Limb (tissue), 2 donors: ENCODE data around the gene SLC37A1.
A peak's percentile ranks its signal among the peaks of the same experiment; 100 is the strongest.
"Not testable (repeated sequence)": the region's sequence is repeated elsewhere in the genome, so short reads cannot be mapped to it uniquely, and the experiment has no call there.

Experiments
- DNase-seq, 2 donors: peaks; one replicate each; pipeline ENCODE4 v3.0.0-alpha.2; 2016; ENCODE audit errors: extremely low spot score in 2 of 2

SLC37A1 gene

GRCh38 chr21:42615924-42616323, 102.3 kb downstream of the SLC37A1 start:
- no peak for DNase-seq

- no peak for DNase-seq
These were observed 102.8 kb downstream of the SLC37A1 start for GRCh38 chr21:42616446-42616845.

DNA sequence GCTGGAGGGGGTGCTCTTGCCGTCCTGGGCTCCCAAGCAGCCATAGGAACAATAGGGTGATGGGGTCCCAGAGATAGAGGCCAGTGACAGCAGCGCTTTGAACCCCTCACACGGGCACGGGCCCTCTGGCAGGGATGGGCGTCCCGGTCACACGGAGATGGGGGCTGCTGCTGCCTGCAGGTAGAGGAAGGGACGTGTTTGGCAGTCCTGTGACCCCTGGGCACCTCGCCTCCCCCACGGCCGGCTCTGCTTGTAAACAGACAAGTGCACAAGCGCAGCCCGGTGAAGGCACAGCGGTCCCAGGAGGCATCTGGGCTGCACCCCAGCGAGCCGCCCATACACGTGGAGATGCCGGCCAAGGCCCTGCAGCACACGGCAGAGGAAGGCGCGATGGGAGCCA, 103.3 kb downstream of the SLC37A1 start:
- no peak for DNase-seq

DNA sequence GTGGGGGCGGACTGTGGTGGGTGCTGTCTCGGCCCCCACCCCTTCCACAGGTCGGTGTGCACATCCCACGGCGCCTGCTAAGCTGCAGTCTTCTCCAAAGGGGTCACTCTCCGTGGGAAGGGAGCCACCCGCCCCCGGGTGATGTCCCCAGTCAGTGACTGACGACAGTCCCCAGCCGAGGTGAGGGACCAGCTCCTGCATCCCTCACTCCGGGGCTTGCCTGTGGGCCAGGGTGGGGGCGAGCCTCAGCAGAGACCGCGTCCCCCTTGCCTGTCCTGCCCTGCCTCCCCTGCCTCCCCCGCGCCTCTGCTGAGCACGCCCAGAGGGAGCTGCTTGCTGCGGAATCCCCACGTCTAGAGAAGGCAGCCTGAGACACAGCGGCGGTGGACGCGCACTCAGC, 103.8 kb downstream of the SLC37A1 start:
- no peak for DNase-seq

GRCh38 chr21:42618707-42619102, 105.1 kb downstream of the SLC37A1 start:
- peak in 1 of 2 donors; percentile 12 for DNase-seq

GRCh38 chr21:42619166-42619565, 105.5 kb downstream of the SLC37A1 start:
- peak in 1 of 2 donors; percentile 21 for DNase-seq

- DNase-seq = peak in 1 of 2 donors; percentile 21
These were observed 106.2 kb downstream of the SLC37A1 start for GRCh38 chr21:42619841-42620240.

- peak in 1 of 2 donors; percentile 41 for DNase-seq
These were observed 107.6 kb downstream of the SLC37A1 start for GRCh38 chr21:42621166-42621818.

- peak in 1 of 2 donors; percentile 67 for DNase-seq
These were observed 108.1 kb downstream of the SLC37A1 start for GRCh38 chr21:42621819-42622177.

- DNase-seq = peak in 1 of 2 donors; percentile 24
These were observed 108.6 kb downstream of the SLC37A1 start for GRCh38 chr21:42622284-42622683.

DNA sequence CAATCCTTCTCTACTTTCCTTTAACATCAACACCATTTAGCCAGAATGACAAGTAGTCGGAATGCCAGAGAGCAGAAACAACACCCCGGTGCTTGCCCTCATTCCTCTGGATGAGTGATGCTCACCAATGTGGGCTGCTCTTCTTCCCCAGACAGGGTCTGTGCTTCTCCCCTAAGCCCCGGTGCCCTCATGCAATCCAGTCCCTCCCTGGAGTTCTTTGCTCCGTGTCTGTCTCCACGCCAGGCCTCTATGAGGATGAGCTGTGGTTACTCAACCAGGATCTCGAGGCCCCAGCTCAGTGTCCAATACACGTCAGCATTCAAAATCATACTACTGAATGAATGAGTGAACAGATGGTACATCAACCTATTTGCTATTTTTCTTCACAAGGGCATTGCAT, 110.0 kb downstream of the SLC37A1 start:
- DNase-seq = no peak

DNA sequence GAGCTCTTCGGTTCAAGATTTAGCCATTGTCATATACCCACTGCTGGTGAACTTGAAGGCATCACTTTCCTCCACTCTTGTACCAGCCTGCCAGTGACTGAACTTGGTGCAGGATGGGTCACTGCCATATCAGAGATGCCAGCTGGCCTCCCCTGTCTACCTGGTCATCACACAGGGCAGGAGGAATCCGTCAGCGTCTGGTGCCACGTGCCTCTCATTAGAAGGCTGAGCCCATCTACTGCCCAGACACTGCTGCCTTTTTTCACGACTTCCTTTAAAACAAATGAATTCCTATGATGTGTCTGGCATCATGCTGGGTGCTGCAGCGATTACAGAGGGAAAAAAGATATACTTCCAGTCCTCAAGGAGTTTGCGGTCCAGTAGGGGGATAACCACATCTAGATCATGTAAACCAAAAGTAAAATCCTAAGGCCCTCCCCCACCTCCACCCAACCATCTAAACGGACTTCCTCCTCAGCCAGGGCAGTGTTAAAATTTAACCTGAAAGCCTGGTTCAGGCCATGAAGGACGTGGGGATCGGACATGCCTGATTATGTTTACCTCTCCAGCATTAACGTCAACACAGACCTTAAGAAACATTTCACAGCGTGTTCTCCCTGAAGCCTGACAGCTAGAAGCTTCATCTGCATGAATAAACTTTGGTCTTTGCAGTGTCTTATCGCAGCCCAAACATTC, 110.6 kb downstream of the SLC37A1 start:
- DNase-seq = no peak

- DNase-seq = no peak
These were observed 111.3 kb downstream of the SLC37A1 start for GRCh38 chr21:42624936-42625335.

DNA sequence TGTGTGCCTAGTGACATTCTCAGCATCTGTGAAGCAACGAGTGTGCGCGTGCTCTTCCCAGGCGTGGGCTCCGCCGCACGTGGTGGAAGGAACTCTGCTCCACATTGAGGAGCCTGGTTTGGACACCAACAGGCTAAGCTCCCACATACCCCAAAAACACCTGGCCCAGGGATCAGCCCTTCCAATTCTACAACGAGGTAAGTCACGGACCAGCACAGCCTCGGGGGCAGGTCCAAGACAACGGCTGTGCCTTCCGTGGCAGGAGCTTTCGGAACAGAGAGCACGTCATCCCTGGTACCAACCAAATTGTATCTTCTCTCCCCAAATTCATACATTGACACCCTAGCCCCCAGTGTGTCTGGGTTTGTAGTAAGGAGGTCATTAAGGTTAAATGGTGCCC, 112.5 kb downstream of the SLC37A1 start:
- DNase-seq = no peak

GRCh38 chr21:42627527-42628289, 114.1 kb downstream of the SLC37A1 start:
- DNase-seq = peak in 1 of 2 donors; percentile 16

DNA sequence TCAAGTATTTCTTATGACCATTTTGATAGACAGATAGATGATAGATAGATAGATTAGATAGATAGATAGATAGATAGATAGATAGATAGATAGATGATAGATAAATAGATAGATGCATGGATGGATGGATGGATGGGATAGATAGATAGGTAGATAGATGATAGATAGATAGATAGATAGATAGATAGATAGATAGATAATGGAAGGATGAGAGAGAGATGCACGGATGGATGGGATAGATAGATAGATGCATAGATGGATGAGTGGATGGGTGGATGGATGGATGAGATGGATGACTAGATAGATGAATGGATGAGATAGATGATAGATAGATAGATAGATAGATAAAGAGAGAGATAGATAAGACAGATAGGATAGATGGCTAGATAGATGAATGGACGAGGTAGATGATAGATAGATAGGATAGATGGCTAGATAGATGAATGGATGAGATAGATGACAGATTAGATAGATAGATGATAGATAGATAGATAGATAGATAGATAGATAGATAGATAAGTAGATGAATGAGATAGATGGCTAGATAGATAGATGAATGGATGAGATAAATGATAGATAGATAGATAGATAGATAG, 114.9 kb downstream of the SLC37A1 start:
- not testable (repeated sequence) for DNase-seq

GRCh38 chr21:42629933-42630589, 116.4 kb downstream of the SLC37A1 start:
- no peak for DNase-seq

GRCh38 chr21:42630626-42631025, 117.0 kb downstream of the SLC37A1 start:
- no peak for DNase-seq
